Neutrophil (primary cell): ENCODE measurements around the gene NEK4.

ENCODE experiments used
- H3K27ac ChIP-seq: fragments of 200-600 bp; sonication (generic); 2 replicates; pipeline ENCODE4 v1.5.1; 2016; ENCODE audit warnings: mild to moderate bottlenecking, moderate library complexity
- H3K27me3 ChIP-seq: fragments of 200-600 bp; sonication (generic); 2 replicates; pipeline ENCODE4 v1.6.0; 2016; ENCODE audit warnings: mild to moderate bottlenecking
- H3K36me3 ChIP-seq: fragments of 200-600 bp; sonication (generic); 2 replicates; pipeline ENCODE4 v1.5.1; 2017
- H3K4me1 ChIP-seq, 2 experiments: fragments of 200-600 bp in 1 of 2; sonication (generic) in 1 of 2; 1 replicate in 1 of 2; 2 replicates in 1 of 2; pipeline versions ENCODE4 v1.5.1 to v1.6.1; 2013 to 2016; ENCODE audit warnings: low read depth in 1 of 2, low read length in 1 of 2, mild to moderate bottlenecking in 1 of 2, moderate library complexity in 1 of 2; ENCODE audit not compliant: control insufficient read depth in 1 of 2, insufficient read depth in 1 of 2
- H3K4me3 ChIP-seq, 2 experiments: fragments of 200-600 bp in 1 of 2; sonication (generic) in 1 of 2; 1 replicate in 1 of 2; 2 replicates in 1 of 2; pipeline ENCODE4 v1.5.1; 2013 to 2016; ENCODE audit warnings: low read depth in 1 of 2, low read length in 1 of 2, mild to moderate bottlenecking in 1 of 2, moderate library complexity in 1 of 2
- H3K9me3 ChIP-seq: fragments of 200-600 bp; sonication (generic); 2 replicates; pipeline ENCODE4 v1.5.1; 2016
- CTCF ChIP-seq: fragments of 200-600 bp; sonication (generic); IDR thresholded peaks from 2 replicates; pipeline ENCODE4 v1.5.1; 2016; ENCODE audit warnings: antibody characterized with exemption

NEK4 gene

GRCh38 chr3:52771334-52771681 lies 568 bp upstream of the NEK4 start:
- no peaks in the 10 kb centered on the region for H3K9me3 ChIP-seq
- peaks cover 6% of the 10 kb centered on the region for H3K36me3 ChIP-seq
- no peaks in the 10 kb centered on the region for H3K27me3 ChIP-seq
- no peak for TF ChIP-seq CTCF
- H3K4me1 ChIP-seq = peaks cover 11 to 17% of the 10 kb centered on the region in 2 experiments
- peak overlapping the region; percentile 82 for H3K27ac ChIP-seq
- H3K4me3 ChIP-seq = peak overlapping the region; percentile 72 to 82

- H3K4me3 ChIP-seq = peak overlapping the region; percentile 72 to 82
- peak overlapping the region; percentile 82 for H3K27ac ChIP-seq
- peaks cover 20% of the 10 kb centered on the region for H3K36me3 ChIP-seq
- no peak for TF ChIP-seq CTCF
- no peaks in the 10 kb centered on the region for H3K9me3 ChIP-seq
- H3K4me1 ChIP-seq = peaks cover 11 to 17% of the 10 kb centered on the region in 2 experiments
- no peaks in the 10 kb centered on the region for H3K27me3 ChIP-seq
Observed at GRCh38 chr3:52769786-52770455, 819 bp downstream of the NEK4 start.

GRCh38 chr3:52763466-52763865 lies 7.3 kb downstream of the NEK4 start:
- H3K4me3 ChIP-seq = no peak overlapping the region
- H3K4me1 ChIP-seq = no peaks in the 10 kb centered on the region
- no peaks in the 10 kb centered on the region for H3K27me3 ChIP-seq
- H3K27ac ChIP-seq = no peak overlapping the region
- TF ChIP-seq CTCF = no peak
- H3K36me3 ChIP-seq = peaks cover 64% of the 10 kb centered on the region
- no peaks in the 10 kb centered on the region for H3K9me3 ChIP-seq

GRCh38 chr3:52756141-52756540 lies 14.6 kb downstream of the NEK4 start:
- no peak overlapping the region for H3K27ac ChIP-seq
- no peaks in the 10 kb centered on the region for H3K27me3 ChIP-seq
- H3K4me1 ChIP-seq = no peaks in the 10 kb centered on the region
- no peak overlapping the region for H3K4me3 ChIP-seq
- TF ChIP-seq CTCF = no peak
- no peaks in the 10 kb centered on the region for H3K9me3 ChIP-seq
- H3K36me3 ChIP-seq = peaks cover 53% of the 10 kb centered on the region

GRCh38 chr3:52754373-52754772 lies 16.4 kb downstream of the NEK4 start:
- Histone ChIP-seq H3K27me3 (no peaks in the 10 kb centered on the region), H3K27ac (no peak overlapping the region), H3K36me3 (peaks cover 61% of the 10 kb centered on the region), H3K9me3 (no peaks in the 10 kb centered on the region), H3K4me3 (no peak overlapping the region), H3K4me1 (no peaks in the 10 kb centered on the region)
- TF ChIP-seq CTCF = no peak
